Measurements from ENCODE around the gene HSBP1. TPM values are rescaled to one million over a fixed set of nuclear protein-coding genes. Genes with fewer than 3 reads are reported as not detected.
A peak's percentile ranks its signal among the peaks of the same experiment; 100 is the strongest.

Gene HSBP1
- total RNA-seq, 6 donors from 2014 or later: 17.5 to 106 (median 39.4) TPM

DNA sequence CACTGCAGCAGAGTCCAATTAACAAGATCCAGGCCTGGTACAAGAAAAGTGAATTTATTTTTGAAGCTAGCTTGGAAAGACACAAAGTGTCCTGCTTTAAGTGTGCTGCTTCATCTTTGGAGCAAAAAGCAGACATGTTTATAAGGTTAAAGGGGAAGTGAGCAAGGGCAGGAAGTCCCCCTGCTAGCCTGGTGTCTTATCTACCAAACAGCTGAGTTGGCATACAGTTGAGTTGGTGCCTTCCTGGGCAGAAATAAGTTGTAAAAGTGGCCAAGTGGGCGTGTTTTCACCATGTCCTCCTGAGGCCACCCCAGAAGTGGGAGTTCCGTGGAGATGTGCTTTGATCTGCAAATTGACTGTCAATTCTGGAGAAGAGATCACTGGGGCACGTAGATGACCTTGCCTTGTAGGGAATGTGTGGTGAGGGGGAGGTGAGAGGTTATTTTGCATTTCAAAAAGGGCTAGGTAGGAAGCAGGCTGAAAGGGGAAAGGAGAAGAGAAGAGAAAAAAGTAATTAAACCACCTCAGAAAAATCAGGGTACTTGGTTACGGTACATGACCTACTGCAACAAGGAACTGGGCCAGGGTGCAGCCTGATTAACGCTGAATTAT, 38.3 kb upstream of the HSBP1 start:
- H3K9me3 ChIP-seq: no peaks in the 10 kb centered on the region
- no peaks in the 10 kb centered on the region for H3K27me3 ChIP-seq
- peak overlapping the region in 1 of 4 donors; percentile 6 for H3K27ac ChIP-seq
- WGBS, 2 donors: 42 to 44% methylated on average over 5 of the region's 5 CpGs
- peaks cover 0 to 17% (median 4%) of the 10 kb centered on the region in 4 donors for H3K4me1 ChIP-seq
- TF ChIP-seq, protein P1, sequence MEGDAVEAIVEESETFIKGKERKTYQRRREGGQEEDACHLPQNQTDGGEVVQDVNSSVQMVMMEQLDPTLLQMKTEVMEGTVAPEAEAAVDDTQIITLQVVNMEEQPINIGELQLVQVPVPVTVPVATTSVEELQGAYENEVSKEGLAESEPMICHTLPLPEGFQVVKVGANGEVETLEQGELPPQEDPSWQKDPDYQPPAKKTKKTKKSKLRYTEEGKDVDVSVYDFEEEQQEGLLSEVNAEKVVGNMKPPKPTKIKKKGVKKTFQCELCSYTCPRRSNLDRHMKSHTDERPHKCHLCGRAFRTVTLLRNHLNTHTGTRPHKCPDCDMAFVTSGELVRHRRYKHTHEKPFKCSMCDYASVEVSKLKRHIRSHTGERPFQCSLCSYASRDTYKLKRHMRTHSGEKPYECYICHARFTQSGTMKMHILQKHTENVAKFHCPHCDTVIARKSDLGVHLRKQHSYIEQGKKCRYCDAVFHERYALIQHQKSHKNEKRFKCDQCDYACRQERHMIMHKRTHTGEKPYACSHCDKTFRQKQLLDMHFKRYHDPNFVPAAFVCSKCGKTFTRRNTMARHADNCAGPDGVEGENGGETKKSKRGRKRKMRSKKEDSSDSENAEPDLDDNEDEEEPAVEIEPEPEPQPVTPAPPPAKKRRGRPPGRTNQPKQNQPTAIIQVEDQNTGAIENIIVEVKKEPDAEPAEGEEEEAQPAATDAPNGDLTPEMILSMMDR (IDR thresholded peaks at IDR 0.05): no peak
- no peak for TF ChIP-seq POLR2A (IDR thresholded peaks at IDR 0.05)
- no peak for TF ChIP-seq EP300 (IDR thresholded peaks at IDR 0.05)
- TF ChIP-seq POLR2AphosphoS5 (IDR thresholded peaks at IDR 0.05): no peak
- H3K36me3 ChIP-seq: no peaks in the 10 kb centered on the region
- no peak overlapping the region for H3K4me3 ChIP-seq
- DNase-seq (no peak), ATAC-seq (ENCODE audit: low FRiP score in 2 of 2) (peak in 1 of 2 donors; percentile 49)

GRCh38 chr16:83771306-83771942, 36.4 kb upstream of the HSBP1 start:
- ATAC-seq (ENCODE audit: low FRiP score in 2 of 2) (no peak), DNase-seq (no peak)
- Histone ChIP-seq H3K4me3 (no peak overlapping the region), H3K27ac (no peak overlapping the region), H3K27me3 (no peaks in the 10 kb centered on the region), H3K36me3 (no peaks in the 10 kb centered on the region), H3K9me3 (no peaks in the 10 kb centered on the region), H3K4me1 (peaks cover 0 to 17% (median 4%) of the 10 kb centered on the region in 4 donors)
- 35 to 49% methylated on average over 5 of the region's 5 CpGs for WGBS, 2 donors
- no peak for TF ChIP-seq POLR2A (IDR thresholded peaks at IDR 0.05)
- TF ChIP-seq, protein P1 (IDR thresholded peaks at IDR 0.05): no peak
- TF ChIP-seq POLR2AphosphoS5 (IDR thresholded peaks at IDR 0.05): no peak
- no peak for TF ChIP-seq EP300 (IDR thresholded peaks at IDR 0.05)

DNA sequence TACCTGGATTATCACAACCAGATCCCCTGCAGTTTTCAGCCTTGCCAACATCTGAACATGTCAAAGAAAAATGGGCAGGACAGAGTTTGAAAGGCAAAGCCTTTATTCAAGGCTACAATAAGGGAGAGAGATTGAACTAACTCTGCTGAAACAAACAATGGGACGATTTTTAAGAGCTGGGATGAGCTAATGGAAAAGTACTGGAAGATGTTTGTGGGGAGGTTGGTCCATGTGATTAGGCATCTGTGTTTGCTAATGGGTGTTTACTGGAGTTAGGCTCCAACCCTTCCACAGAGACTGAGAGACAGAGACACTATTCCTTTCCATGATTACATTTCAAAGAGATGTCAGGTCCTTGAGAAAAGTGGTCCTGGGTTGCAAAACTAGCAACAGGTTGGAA, 35.0 kb upstream of the HSBP1 start:
- Histone ChIP-seq H3K4me1 (peaks cover 0 to 17% (median 4%) of the 10 kb centered on the region in 4 donors), H3K27ac (no peak overlapping the region), H3K9me3 (no peaks in the 10 kb centered on the region), H3K36me3 (no peaks in the 10 kb centered on the region), H3K4me3 (no peak overlapping the region), H3K27me3 (no peaks in the 10 kb centered on the region)
- TF ChIP-seq EP300 (IDR thresholded peaks at IDR 0.05) (no peak), POLR2A (IDR thresholded peaks at IDR 0.05) (no peak), POLR2AphosphoS5 (IDR thresholded peaks at IDR 0.05) (no peak)
- TF ChIP-seq, protein P1 (IDR thresholded peaks at IDR 0.05): no peak
- 37 to 57% methylated on average over 1 of the region's 1 CpG for WGBS, 2 donors
- ATAC-seq (ENCODE audit: low FRiP score in 2 of 2): no peak
- no peak for DNase-seq

DNA sequence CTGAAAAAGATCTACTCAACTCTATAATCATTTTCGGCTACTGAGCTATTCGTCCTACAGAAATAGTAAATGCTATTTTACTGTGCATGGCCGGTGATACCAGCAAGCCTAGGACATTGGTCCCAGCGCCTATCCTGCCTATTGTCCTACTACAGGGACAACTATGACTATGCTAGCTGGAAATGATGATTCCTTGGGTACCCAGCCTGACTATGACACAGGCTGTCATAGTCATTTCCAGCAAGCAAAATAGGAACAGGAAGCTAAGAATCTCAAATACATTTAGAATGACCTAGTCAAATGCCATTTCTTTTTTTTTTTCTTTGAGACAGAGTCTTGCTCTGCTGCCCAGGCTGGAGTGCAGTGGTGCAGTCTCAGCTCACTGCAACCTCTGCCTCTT, 33.7 kb upstream of the HSBP1 start:
- Histone ChIP-seq H3K9me3 (no peaks in the 10 kb centered on the region), H3K36me3 (no peaks in the 10 kb centered on the region), H3K27me3 (no peaks in the 10 kb centered on the region), H3K4me1 (peaks cover 0 to 13% (median 4%) of the 10 kb centered on the region in 4 donors), H3K4me3 (no peak overlapping the region), H3K27ac (no peak overlapping the region)
- TF ChIP-seq EP300 (IDR thresholded peaks at IDR 0.05): peak in 1 of 4 donors; percentile 76
- no peak for TF ChIP-seq POLR2AphosphoS5 (IDR thresholded peaks at IDR 0.05)
- DNase-seq: no peak
- 86% methylated on average over 4 of the region's 4 CpGs for WGBS, 2 donors
- ATAC-seq (ENCODE audit: low FRiP score in 2 of 2): peak in 1 of 2 donors; percentile 39

DNA sequence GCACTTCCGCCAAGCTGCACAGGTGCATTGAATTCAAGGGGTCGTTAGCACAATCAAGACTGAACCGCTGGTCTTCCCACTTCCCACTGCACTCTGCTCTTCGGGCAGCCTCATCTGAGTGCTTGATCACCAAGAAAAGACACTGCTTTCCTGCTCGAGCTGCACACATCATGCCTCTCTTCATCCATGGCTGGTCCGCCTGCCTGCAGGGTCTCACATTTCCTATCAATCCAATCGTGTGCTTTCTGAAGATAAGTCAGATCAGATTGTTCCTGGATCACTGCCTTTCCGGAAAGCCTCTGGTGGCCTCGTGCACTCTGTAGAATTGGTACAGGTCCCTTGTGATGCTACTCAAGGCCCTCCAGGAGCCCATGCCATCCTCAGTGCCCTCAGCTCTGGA, 30.8 kb upstream of the HSBP1 start:
- H3K9me3 ChIP-seq: no peaks in the 10 kb centered on the region
- ATAC-seq (ENCODE audit: low FRiP score in 2 of 2) (no peak), DNase-seq (no peak)
- TF ChIP-seq EP300 (IDR thresholded peaks at IDR 0.05): no peak
- TF ChIP-seq, protein P1 (IDR thresholded peaks at IDR 0.05): no peak
- TF ChIP-seq POLR2A (IDR thresholded peaks at IDR 0.05): no peak
- TF ChIP-seq POLR2AphosphoS5 (IDR thresholded peaks at IDR 0.05): no peak
- H3K4me1 ChIP-seq: peaks cover 11 to 14% (median 12%) of the 10 kb centered on the region in 4 donors
- 86 to 96% methylated on average over 9 of the region's 9 CpGs for WGBS, 2 donors
- no peaks in the 10 kb centered on the region for H3K36me3 ChIP-seq
- no peaks in the 10 kb centered on the region for H3K27me3 ChIP-seq
- no peak overlapping the region for H3K27ac ChIP-seq
- no peak overlapping the region for H3K4me3 ChIP-seq
